A549 (cell line): ENCODE data around the gene FAM50B.

ENCODE experiments used
- BHLHE40 ChIP-seq: IDR thresholded peaks from 2 replicates; pipeline ENCODE4 v1.6.1; 2012; ENCODE audit warnings: low read depth, low read length, inconsistent platforms
- CEBPB ChIP-seq, 2 experiments: fragments of >200 bp in 1 of 2; sonication (Bioruptor Twin) in 1 of 2; formaldehyde crosslinking in 1 of 2; IDR thresholded peaks; 2 replicates each; pipeline ENCODE4 v1.6.1; 2012 to 2016
- EP300 ChIP-seq, 2 experiments: fragments of >200 bp; sonication (Bioruptor Twin); formaldehyde crosslinking; IDR thresholded peaks; 2 replicates in 1 of 2; 3 replicates in 1 of 2; pipeline ENCODE4 v1.6.1; 2016 to 2017
- GATA3 ChIP-seq: IDR thresholded peaks from 2 replicates; pipeline ENCODE4 v1.6.1; 2012; ENCODE audit warnings: borderline replicate concordance
- HDAC2 ChIP-seq: fragments of 200-600 bp; sonication (generic); IDR thresholded peaks from 2 replicates; pipeline ENCODE4 v1.6.1; 2016
- MYC ChIP-seq: IDR thresholded peaks from 2 replicates; pipeline ENCODE4 v1.6.1; 2012; ENCODE audit warnings: mild to moderate bottlenecking, inconsistent platforms, low read length, improper control_type of control experiment, borderline replicate concordance
- POLR2A ChIP-seq: IDR thresholded peaks from 2 replicates; pipeline ENCODE4 v1.6.1; 2012; ENCODE audit warnings: mild to moderate bottlenecking, low read length
- TF ChIP-seq, protein P1 (sequence below): fragments of >200 bp; sonication (Bioruptor Twin); formaldehyde crosslinking; IDR thresholded peaks from 3 replicates; pipeline ENCODE4 v1.5.1; 2016
- TF ChIP-seq, protein P2 (sequence below): fragments of >200 bp; sonication (Bioruptor Twin); formaldehyde crosslinking; IDR thresholded peaks from 3 replicates; pipeline ENCODE4 v1.6.1; 2016
- TF ChIP-seq, protein P3 (sequence below): fragments of 250-450 bp; sonication (Bioruptor Pico); IDR thresholded peaks from 2 replicates; pipeline ENCODE4 v1.5.0; 2021; ENCODE audit warnings: mild to moderate bottlenecking, moderate library complexity, borderline replicate concordance
- TF ChIP-seq, protein P4 (sequence below): fragments of 200-600 bp; sonication (generic); IDR thresholded peaks from 2 replicates; pipeline ENCODE4 v1.6.1; 2016; ENCODE audit warnings: antibody characterized with exemption, mild to moderate bottlenecking, moderate library complexity
- TF ChIP-seq, protein P5 (sequence below): fragments of 150-350 bp; IDR thresholded peaks from 2 replicates; pipeline ENCODE4 v1.6.1; 2014; ENCODE audit warnings: low read depth, mild to moderate bottlenecking, low read length
- TF ChIP-seq, protein P6 (sequence below): IDR thresholded peaks from 2 replicates; pipeline ENCODE4 v1.6.1; 2012; ENCODE audit warnings: low read depth, borderline replicate concordance

DNA sequence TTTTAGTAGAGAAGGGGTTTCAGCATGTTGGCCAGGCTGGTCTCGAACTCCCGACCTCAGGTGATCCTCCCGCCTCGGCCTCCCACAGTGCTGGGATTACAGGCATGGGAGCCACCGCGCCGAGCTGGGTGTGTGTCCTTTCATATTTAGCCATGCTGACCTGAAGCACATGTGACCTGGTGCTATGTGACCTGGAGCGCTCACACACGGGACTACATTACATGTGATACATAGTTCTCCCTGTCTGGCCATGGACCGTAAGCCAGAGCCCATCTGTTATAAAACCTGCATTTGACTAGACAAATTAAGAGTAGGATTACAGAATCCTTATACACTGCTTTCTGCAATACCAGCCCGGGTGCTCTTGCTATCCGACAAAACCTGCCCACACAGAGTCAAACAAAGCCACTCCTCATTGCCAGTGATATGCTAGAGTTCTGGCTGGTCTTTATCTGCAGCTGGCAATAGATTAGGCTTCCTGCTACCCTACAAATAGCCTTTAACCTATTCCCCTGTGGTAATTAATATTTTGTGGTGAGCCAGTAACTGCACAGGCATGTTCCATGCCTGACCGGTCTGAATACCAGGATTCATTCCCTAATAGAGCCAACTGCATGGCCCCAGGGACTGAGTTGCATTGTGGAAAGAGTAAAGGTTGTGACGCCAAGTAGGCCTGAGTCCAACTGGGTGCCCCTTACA lies 26.3 kb upstream of the FAM50B start:
- TF ChIP-seq POLR2A (no peak), GATA3 (no peak), MYC (no peak), BHLHE40 (no peak), EP300 (IDR thresholded peaks at IDR 0.05) (no peak), CEBPB (IDR thresholded peaks at IDR 0.05) (no peak), HDAC2 (no peak)
- TF ChIP-seq, protein P1, sequence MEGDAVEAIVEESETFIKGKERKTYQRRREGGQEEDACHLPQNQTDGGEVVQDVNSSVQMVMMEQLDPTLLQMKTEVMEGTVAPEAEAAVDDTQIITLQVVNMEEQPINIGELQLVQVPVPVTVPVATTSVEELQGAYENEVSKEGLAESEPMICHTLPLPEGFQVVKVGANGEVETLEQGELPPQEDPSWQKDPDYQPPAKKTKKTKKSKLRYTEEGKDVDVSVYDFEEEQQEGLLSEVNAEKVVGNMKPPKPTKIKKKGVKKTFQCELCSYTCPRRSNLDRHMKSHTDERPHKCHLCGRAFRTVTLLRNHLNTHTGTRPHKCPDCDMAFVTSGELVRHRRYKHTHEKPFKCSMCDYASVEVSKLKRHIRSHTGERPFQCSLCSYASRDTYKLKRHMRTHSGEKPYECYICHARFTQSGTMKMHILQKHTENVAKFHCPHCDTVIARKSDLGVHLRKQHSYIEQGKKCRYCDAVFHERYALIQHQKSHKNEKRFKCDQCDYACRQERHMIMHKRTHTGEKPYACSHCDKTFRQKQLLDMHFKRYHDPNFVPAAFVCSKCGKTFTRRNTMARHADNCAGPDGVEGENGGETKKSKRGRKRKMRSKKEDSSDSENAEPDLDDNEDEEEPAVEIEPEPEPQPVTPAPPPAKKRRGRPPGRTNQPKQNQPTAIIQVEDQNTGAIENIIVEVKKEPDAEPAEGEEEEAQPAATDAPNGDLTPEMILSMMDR = no peak
- TF ChIP-seq, protein P2, sequence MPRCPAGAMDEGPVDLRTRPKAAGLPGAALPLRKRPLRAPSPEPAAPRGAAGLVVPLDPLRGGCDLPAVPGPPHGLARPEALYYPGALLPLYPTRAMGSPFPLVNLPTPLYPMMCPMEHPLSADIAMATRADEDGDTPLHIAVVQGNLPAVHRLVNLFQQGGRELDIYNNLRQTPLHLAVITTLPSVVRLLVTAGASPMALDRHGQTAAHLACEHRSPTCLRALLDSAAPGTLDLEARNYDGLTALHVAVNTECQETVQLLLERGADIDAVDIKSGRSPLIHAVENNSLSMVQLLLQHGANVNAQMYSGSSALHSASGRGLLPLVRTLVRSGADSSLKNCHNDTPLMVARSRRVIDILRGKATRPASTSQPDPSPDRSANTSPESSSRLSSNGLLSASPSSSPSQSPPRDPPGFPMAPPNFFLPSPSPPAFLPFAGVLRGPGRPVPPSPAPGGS = no peak
- TF ChIP-seq, protein P3, sequence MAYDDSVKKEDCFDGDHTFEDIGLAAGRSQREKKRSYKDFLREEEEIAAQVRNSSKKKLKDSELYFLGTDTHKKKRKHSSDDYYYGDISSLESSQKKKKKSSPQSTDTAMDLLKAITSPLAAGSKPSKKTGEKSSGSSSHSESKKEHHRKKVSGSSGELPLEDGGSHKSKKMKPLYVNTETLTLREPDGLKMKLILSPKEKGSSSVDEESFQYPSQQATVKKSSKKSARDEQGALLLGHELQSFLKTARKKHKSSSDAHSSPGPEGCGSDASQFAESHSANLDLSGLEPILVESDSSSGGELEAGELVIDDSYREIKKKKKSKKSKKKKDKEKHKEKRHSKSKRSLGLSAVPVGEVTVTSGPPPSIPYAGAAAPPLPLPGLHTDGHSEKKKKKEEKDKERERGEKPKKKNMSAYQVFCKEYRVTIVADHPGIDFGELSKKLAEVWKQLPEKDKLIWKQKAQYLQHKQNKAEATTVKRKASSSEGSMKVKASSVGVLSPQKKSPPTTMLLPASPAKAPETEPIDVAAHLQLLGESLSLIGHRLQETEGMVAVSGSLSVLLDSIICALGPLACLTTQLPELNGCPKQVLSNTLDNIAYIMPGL (CRISPR knock-in tag) = no peak
- TF ChIP-seq, protein P4, sequence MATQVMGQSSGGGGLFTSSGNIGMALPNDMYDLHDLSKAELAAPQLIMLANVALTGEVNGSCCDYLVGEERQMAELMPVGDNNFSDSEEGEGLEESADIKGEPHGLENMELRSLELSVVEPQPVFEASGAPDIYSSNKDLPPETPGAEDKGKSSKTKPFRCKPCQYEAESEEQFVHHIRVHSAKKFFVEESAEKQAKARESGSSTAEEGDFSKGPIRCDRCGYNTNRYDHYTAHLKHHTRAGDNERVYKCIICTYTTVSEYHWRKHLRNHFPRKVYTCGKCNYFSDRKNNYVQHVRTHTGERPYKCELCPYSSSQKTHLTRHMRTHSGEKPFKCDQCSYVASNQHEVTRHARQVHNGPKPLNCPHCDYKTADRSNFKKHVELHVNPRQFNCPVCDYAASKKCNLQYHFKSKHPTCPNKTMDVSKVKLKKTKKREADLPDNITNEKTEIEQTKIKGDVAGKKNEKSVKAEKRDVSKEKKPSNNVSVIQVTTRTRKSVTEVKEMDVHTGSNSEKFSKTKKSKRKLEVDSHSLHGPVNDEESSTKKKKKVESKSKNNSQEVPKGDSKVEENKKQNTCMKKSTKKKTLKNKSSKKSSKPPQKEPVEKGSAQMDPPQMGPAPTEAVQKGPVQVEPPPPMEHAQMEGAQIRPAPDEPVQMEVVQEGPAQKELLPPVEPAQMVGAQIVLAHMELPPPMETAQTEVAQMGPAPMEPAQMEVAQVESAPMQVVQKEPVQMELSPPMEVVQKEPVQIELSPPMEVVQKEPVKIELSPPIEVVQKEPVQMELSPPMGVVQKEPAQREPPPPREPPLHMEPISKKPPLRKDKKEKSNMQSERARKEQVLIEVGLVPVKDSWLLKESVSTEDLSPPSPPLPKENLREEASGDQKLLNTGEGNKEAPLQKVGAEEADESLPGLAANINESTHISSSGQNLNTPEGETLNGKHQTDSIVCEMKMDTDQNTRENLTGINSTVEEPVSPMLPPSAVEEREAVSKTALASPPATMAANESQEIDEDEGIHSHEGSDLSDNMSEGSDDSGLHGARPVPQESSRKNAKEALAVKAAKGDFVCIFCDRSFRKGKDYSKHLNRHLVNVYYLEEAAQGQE = no peak
- TF ChIP-seq, protein P5, sequence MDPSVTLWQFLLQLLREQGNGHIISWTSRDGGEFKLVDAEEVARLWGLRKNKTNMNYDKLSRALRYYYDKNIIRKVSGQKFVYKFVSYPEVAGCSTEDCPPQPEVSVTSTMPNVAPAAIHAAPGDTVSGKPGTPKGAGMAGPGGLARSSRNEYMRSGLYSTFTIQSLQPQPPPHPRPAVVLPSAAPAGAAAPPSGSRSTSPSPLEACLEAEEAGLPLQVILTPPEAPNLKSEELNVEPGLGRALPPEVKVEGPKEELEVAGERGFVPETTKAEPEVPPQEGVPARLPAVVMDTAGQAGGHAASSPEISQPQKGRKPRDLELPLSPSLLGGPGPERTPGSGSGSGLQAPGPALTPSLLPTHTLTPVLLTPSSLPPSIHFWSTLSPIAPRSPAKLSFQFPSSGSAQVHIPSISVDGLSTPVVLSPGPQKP = no peak
- TF ChIP-seq, protein P6, sequence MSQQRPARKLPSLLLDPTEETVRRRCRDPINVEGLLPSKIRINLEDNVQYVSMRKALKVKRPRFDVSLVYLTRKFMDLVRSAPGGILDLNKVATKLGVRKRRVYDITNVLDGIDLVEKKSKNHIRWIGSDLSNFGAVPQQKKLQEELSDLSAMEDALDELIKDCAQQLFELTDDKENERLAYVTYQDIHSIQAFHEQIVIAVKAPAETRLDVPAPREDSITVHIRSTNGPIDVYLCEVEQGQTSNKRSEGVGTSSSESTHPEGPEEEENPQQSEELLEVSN = no peak
